HG03097 (cell line): Measurements from ENCODE around the gene BUD23.
"Not testable (repeated sequence)": the region's sequence is repeated elsewhere in the genome, so short reads cannot be mapped to it uniquely, and the experiment has no call there.

Source experiments
- ATAC-seq: cut with Tn5 transposase; IDR thresholded peaks from one replicate; pipeline ENCODE4 v1.9.1; 2021; ENCODE audit not compliant: unreplicated experiment, low FRiP score

Gene BUD23

DNA sequence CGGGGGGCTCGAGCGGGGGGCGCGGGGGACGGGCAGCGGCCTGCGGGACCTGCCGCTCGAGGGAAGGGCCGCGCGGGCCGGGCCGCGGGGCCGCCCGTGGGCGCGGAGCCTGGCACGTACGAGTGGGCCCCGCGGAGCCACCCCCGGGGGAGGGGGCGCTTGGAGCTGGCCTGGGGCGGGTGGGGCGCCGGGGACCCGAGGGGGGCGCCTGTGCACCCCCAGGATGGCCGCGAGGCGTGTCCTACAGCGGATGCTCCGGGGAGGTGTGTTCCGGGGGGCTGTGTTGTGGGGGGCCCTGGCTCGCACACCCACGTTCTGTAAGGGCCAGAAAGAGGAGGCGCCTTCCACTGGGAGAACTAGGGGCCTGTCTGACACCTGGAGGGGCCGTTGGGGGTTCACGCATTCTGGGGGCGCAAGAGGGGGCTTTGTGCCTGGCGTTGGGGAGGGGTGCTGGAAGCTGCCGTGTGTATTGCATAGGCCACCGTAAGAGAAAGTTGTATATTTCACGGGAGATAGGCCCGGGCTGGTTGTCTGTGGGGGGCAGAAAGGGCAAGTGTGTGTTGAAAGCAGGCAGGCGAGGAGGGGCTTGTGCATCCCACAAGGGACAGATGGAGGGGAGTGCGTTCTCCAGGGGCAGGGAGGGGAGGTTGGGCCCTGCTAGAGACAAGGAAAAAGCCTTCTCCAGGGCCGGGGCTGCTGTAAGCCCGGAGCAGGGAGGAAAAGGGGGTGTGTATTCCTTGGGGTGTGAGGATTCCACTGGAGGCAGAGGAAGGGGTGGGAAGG is 15.1 kb upstream of the BUD23 start:
- ATAC-seq: no peak

DNA sequence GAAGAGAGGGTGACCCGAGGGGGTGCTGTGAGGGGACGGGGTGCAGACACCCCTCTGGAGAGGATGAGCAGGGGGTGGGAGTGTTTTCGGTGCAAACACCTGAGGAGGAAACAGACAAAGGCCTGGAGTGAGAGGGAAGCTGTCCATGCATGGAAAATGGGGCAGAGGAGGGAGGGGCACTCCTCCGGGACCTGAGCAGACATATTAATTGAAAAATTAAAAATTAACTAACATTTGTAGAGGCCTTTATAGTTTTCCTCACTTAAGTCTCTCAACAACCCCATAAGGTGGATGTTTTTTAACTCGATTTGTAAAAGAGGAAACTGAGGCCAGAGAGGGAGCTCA is 14.5 kb upstream of the BUD23 start:
- no peak for ATAC-seq

- ATAC-seq: no peak
These were observed 14.1 kb upstream of the BUD23 start for GRCh38 chr7:73669288-73669701.

DNA sequence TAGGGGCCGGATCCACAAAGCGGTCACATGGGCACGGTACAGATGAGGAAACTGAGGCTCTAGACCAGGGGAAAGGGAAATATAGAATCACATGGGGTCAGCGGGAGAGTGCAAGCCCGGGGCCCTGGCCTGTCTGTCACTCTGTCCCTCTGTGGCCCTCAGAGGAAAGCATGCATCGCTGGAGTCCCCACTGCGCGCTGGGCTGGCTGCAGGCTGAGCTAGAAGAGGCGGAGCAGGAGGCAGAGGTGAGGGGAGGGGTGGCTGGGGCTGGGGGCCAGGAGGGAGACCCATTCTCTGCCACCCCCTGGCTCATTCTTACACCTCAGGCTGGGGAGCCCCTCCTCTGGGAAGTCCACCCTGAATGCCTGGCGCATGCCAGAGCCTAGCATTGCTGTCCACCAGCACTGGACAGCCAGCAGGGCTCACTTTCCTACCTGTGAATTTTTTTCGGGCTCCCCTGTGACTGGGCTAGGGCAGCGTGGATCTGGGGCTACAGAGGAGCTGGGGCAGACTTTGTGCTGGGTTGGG is 13.5 kb upstream of the BUD23 start:
- no peak for ATAC-seq

DNA sequence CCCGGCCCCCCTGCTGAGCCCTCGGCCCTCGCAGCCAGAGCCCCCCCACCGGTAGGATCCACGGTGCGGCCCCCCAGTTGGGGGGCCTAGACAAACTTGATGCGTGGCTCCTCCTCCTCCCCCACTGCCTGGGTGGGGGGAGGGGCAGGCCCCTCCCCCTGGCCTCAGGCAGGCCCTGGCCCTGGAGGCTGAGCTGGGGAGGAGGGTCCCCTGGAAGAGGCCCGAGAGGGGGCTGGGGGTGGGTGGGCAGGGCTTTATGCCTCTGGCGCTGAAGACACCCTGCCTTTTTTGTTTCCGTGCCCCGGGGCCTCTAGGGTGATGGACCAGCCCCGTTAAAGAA is 12.1 kb upstream of the BUD23 start:
- no peak for ATAC-seq

GRCh38 chr7:73671857-73672445 is 11.4 kb upstream of the BUD23 start:
- ATAC-seq: no peak

- no peak for ATAC-seq
These were observed 8.8 kb upstream of the BUD23 start for GRCh38 chr7:73674468-73675124.

DNA sequence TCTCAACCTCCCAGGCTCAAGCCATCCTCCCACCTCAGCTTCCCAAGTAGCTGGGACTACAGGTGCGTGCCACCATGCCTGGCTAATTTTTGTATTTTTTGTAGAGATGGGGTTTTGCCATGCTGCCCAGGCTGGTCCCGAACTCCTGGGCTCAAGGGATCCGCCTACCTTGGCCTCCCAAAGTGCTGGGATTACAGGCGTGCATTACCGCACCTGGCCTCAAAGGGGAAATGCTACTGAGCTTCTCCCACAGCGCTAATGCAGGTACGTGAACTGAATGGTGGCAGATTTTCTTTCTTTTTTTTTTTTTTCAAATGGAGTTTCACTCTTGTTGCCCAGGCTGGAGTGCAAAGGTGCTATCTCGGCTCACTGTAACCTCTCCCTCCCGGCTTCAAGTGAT is 7.3 kb upstream of the BUD23 start:
- not testable (repeated sequence) for ATAC-seq

DNA sequence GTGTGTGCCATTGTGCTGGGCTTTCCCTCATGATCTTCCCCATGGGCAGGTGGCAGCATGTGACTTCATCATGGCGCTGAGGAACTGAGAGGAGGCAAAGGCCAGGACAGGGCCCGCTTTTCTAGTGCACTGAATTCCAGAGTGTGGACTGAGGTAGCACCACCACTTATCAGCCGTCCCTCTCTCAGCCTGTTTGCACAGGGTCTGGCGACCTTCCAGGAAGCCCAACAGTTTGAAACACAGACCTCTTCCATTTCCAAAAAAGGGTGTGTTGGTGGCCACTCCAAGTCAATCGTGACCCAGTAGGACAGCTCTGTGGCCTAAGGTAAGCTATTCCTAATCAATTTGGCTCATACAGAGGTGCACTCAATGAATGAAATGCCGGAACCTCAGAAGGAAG is 4.5 kb upstream of the BUD23 start:
- no peak for ATAC-seq

DNA sequence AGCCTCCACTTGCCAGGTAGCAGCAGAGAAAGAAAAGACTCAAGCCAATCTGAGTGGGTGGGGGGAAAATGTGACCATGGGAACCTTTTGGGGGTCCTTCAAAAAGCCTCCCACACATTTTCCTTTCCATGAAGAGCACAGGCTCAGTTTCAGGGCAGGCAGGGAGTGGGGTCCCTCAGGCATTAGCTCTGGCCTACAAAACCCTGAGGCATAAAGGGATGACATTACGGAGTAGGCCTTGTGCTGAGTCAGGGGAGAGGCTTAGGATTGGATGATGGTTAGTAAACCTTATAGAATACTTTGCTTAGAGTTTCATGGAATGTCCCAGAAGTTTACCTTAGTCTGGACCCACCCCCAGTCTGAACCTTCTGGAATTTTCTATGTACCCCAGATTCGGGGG is 3.7 kb upstream of the BUD23 start:
- no peak for ATAC-seq

DNA sequence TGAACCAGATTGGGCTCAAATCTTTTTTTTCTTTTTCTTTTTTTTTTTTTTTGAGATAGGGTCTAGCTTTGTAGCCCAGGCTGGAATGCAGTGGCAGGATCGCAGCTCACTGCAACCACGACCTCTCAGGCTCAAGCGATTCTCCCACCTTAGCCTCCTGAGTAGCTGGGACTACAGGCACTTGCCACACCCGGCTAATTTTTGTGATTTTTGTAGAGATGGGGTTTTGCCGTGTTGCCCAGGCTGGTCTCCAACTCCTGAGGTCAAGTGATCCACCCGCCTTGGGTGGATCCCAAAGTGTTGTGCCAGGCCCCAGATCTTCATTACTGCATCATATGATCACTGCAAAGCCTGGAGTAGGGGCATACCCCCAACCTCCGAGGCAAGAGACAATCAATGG is 2.9 kb upstream of the BUD23 start:
- no peak for ATAC-seq

- ATAC-seq: no peak
These were observed 2.4 kb upstream of the BUD23 start for GRCh38 chr7:73681031-73681430.

- ATAC-seq: no peak
These were observed 697 bp upstream of the BUD23 start for GRCh38 chr7:73682745-73683055.

DNA sequence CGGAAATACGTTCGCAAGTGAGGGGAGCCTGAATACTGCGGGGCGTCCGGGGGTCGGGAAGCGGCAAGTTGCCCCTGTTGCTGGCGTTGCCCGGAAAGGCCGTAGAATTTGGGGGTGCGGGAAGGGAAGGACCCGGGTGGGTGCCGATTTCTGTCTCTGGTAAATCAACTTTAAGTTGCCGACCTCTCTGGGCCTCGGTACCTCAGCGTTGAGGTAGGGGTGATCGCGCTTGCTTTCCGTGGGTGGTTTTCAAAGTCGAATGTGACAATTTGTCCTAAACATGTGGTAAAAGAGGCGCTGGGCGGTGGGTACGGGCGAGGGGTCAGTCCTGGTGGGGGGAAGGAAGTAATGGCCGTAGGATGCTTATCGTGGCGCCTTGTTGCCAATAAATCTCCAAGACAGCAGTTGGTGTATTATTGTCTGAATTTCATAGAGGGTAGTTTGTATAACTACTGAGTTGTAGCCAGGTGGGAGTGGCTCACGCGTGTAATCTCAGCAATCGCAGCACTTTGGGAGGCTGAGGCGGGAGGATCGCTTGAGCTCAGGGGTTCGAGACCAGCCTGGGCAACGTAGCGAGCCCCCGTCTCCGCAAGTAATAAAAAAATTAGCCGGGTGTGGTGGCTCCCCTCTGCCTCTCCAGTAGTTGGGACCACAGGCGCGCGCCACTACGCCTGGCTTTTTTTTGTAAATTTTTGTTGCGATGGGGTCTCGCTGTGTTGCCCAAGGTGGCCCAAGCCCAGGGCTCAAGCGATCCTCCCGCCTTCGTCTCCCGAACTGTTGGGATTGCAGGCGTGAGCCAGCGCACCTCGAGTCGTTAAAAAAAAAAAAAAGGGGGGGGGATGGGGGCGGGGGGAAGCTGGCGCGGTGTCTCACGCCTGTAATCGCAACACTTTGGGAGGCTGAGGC is 644 bp downstream of the BUD23 start:
- ATAC-seq: no peak

DNA sequence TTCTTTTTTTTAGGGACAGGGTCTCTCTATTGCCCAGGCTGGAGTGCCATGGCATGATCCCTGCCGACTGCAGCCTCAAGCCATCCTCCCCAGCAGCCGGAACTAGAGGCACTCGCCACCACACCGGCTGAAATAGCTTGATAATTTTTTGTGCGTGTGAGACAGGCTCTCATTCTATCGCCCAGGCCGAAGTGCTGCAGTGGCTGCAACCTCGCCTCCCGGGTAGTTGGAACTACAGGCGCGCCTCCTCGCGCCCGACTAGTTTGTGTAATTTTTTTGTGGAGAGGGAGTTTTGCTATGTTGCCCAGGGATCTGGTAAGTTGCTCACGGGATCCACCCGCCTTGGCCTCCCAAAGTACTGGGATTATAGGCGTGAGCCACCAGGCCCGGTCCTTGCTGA is 1.9 kb downstream of the BUD23 start:
- no peak for ATAC-seq

GRCh38 chr7:73688288-73688687 is 4.9 kb downstream of the BUD23 start:
- ATAC-seq: no peak

- ATAC-seq: no peak
These were observed 7.2 kb downstream of the BUD23 start for GRCh38 chr7:73690646-73691045.

GRCh38 chr7:73696372-73696771 is 13.0 kb downstream of the BUD23 start:
- no peak for ATAC-seq

DNA sequence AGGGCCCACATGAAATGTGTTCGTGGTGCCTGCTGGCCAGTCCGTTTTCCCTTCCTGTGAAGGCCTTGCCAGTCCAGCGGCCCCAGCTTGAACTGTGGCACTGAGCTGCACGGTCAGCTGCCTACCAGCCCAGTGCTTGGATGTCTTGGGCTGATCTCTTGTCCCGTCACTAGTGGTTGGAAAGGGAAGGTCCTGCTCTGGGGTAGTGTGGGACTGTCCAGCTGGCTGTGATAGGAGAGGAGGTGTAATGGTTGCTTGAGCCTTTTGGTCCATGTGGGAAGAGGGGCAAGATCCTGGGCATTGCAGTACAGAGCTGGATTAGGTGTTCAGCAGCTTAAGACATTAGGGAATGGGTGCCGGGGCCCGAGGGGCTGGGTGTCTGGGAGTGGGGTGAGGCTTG is 15.0 kb downstream of the BUD23 start:
- ATAC-seq: no peak

DNA sequence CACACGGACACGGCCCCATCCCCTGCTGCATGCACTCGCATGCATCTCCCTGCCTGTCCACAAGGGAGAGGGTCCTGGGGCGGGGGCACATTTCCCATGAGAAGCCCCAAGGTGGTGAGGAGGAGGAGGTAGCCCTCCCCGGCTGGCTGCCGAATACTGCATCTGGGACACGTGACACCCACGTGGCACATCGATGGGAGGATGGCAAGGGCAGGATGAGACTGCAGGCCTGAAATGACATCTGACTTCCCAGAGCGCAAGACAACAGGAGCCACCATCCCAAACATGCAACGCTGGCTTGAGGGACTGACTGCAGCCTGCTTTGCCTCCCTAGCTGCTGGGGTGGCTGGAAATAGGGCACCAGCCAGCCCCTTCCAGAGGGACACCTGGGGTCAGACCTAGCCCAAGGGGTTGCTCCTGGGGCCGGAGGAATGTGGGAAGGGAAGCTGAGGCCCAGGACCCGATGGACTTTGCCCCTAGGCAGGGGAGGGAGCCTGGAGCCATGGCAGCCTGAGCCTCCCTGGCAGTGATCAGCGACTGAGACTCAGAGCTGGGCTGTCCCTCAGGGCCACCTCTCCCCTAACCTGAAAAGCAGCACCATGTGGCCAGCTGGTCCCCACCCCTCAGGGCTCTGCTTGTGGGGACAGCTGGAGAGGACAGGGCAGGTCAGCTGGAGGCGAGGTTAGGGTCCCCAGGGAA is 16.1 kb downstream of the BUD23 start:
- ATAC-seq: no peak

- ATAC-seq: no peak
These were observed 16.6 kb downstream of the BUD23 start for GRCh38 chr7:73700069-73700423.
